Duodenal mucosa (tissue), 2 donors: Measurements from ENCODE around the gene POLD4.
A peak's percentile ranks its signal among the peaks of the same experiment; 100 is the strongest.

ENCODE experiments used
- H3K27ac ChIP-seq: one replicate; pipeline ENCODE4 v1.7.0; 2013; ENCODE audit warnings: low read depth, low read length
- H3K27me3 ChIP-seq, 2 donors: one replicate each; pipeline ENCODE4 v1.7.0; 2013; ENCODE audit warnings: low read length in 2 of 2, control low read depth in 1 of 2; ENCODE audit not compliant: insufficient read depth in 2 of 2, control insufficient read depth in 1 of 2
- H3K36me3 ChIP-seq, 2 donors: one replicate each; pipeline ENCODE4 v1.7.0; 2013; ENCODE audit warnings: low read length in 2 of 2, control low read depth in 1 of 2; ENCODE audit not compliant: insufficient read depth in 2 of 2, control insufficient read depth in 1 of 2
- H3K4me1 ChIP-seq, 2 donors: one replicate each; pipeline ENCODE4 v1.7.0; 2013; ENCODE audit warnings: low read length in 2 of 2, control low read depth in 1 of 2; ENCODE audit not compliant: insufficient read depth in 2 of 2, control insufficient read depth in 1 of 2
- H3K4me3 ChIP-seq, 2 donors: one replicate each; pipeline ENCODE4 v1.7.0; 2013; ENCODE audit warnings: low read length in 2 of 2, low read depth in 1 of 2
- H3K9ac ChIP-seq, 2 donors: one replicate each; pipeline ENCODE4 v1.7.0; 2013; ENCODE audit warnings: low read length in 2 of 2, low read depth in 1 of 2
- H3K9me3 ChIP-seq, 2 donors: one replicate each; pipeline ENCODE4 v1.7.0; 2013; ENCODE audit warnings: low read length in 2 of 2, control low read depth in 1 of 2; ENCODE audit not compliant: control insufficient read depth in 1 of 2

Gene POLD4

DNA sequence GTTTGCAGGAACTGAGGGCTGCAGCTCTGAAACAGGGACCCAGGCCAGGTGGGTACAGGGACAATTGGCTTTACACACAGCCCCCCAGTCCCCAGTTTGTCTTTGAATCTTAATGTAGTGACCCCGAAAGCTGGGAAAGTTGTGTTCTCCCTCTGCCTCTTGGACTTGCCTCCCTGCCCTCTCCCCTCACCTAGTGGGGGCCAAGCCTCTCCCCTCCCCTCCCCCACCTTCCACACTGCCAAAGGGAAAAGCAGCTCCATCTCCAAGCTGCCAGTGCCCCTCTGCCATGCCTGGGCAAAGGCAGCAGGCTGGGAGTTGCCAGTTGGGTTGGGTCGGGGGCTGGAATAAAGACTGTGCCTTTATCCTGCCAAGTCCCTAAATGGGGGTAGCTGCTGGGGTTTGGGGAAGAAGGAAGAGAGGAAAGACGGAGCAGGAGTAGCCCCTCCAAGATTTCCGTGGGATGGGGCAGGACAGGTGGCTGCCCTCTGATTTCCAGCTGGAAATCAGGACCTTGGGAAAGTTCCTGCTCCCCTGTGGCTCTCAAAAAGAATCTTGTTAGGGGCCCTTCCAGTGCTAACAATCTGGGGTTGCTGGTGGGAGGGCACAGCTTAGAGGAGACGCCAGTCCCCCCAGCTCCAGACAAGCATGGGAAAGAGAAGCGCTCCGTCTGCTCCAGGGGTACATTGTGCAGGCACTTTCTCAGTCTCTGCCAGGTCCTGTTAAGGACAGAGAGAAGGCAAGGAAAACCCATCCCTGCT lies 22.9 kb upstream of the POLD4 start:
- Histone ChIP-seq H3K4me1 (peaks cover 22 to 23% of the 10 kb centered on the region in 2 donors), H3K27ac (no peak overlapping the region), H3K36me3 (no peaks in the 10 kb centered on the region), H3K4me3 (no peak overlapping the region), H3K9ac (no peak overlapping the region), H3K9me3 (no peaks in the 10 kb centered on the region), H3K27me3 (no peaks in the 10 kb centered on the region)

DNA sequence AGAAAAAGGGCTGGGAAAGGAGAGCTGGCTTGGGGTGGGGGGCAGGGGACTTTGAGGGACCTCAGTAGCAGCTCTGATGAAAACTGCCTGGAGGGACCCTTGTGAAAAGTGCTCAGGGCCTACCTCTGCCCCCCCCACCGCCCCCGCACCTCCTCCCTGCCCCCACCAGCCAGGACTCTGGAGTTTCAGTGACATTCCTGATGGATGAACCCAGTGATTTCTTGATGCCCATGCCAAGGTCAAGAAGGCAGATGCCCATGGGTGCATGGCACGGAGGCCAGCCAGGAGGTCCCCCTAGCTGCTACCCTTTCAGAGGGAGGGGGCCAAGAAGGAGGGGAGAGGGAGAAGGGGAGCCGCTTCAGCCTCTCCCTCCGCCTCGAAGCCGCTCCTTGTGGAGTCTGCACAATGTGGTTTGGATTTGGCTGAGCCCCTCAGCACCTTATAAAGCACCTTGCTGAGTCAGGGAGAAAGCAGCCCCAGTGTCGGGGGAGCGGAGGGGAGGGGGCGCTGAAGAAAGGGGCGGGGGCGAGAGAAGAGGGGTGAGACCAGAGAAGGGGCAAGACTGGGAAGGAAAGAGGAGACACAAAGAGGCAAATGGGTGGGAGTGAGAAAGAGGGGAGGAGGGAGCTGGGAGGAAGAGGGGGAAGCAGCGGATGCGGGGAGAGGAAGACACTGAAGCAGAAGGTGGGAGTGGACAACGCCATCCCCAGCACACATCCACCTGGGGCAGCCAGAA lies 22.1 kb upstream of the POLD4 start:
- H3K27me3 ChIP-seq: no peaks in the 10 kb centered on the region
- H3K36me3 ChIP-seq: no peaks in the 10 kb centered on the region
- H3K9me3 ChIP-seq: no peaks in the 10 kb centered on the region
- peaks cover 25 to 31% of the 10 kb centered on the region in 2 donors for H3K4me1 ChIP-seq
- no peak overlapping the region for H3K4me3 ChIP-seq
- no peak overlapping the region for H3K27ac ChIP-seq
- no peak overlapping the region for H3K9ac ChIP-seq

DNA sequence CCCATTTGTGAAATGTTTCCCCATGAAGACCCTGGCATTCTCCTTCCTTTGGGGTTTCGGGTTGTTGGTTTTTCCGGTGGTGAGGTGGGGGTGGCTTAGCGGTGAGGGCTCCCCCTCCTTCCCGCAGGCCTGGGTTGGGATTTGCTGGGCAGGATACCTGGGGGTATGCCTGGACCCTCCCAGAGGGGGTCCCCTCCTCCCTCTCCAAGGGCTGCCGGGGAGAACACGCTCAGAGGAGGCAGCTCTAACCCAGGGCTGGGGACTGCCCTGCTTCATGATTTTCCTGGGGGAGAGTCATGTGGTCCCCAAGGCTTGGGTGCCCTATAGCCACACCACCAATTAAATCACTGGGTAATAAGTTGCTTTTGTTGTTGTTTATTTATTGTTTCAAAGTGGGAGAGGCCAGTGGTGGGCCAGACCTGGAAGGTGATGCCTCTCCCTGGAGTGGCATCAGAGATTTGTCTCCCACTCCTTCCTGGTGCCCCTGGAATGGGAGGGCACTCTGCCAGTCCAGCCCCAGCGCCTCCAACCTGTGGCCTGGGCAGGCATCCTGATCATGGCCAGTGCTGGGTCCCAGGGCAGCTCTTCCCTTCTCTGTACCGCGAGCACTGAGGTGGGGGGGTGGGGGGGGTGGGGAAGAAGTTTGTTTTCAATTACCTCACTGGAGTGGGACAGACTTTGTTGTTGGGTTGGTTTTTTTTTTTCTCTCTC lies 21.4 kb upstream of the POLD4 start:
- Histone ChIP-seq H3K27ac (peak overlapping the region; percentile 66), H3K4me3 (peak overlapping the region; percentile 50 to 63), H3K4me1 (peaks cover 25 to 32% of the 10 kb centered on the region in 2 donors)

DNA sequence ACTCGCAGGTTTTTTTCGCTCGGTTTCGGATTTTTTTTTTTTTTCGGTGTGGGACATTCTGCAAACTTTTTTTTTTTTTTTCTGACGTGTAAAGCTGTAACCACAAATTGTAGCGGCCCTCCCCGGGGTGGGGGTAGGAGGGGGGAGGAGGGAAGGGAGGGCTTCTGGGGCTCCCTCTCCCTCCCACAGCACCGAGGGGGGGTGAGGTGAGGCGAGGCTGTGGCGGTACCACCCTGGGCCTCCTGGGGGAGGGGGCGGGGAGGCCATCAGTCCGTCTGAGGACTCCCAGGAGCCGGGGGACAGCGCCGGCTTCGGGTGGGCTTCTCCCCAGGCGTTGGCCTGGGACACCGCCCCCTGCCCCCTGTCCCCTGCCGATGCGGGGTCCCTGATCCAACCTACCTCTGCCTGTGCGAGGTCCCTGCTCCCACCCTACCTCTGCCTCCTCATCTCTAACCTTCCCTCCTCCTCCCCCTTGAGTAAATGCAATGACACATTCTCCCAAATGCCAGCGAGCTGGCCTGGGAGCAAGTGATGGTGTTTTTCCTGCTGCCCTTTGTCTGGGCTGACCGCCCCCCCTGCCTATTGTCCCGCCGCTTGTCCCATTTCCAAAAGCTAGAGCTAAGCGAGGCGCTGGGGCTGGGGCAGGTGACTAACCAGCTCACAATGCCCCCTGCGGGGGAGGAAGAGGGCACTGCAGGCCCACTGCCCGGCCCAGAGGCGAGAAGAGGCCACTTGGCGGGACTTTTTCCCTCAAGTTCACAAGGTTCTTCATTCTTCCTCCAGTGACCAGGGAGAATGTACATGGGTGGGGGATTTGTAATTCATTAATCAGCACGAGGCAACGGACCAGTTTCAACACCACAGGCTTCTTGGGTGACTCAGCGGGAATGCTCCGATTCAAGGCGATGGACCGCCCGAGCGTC lies 20.6 kb upstream of the POLD4 start:
- H3K9ac ChIP-seq: peak overlapping the region; percentile 28 to 53
- H3K27ac ChIP-seq: peak overlapping the region; percentile 80
- H3K36me3 ChIP-seq: no peaks in the 10 kb centered on the region
- H3K27me3 ChIP-seq: no peaks in the 10 kb centered on the region
- peaks cover 25 to 32% of the 10 kb centered on the region in 2 donors for H3K4me1 ChIP-seq
- no peaks in the 10 kb centered on the region for H3K9me3 ChIP-seq
- peak overlapping the region; percentile 50 to 63 for H3K4me3 ChIP-seq

More for the DNA sequence above, 21.4 kb upstream of the POLD4 start:
- Histone ChIP-seq H3K36me3 (no peaks in the 10 kb centered on the region), H3K9me3 (no peaks in the 10 kb centered on the region), H3K9ac (peak overlapping the region in 1 of 2 donors; percentile 53), H3K27me3 (no peaks in the 10 kb centered on the region)

DNA sequence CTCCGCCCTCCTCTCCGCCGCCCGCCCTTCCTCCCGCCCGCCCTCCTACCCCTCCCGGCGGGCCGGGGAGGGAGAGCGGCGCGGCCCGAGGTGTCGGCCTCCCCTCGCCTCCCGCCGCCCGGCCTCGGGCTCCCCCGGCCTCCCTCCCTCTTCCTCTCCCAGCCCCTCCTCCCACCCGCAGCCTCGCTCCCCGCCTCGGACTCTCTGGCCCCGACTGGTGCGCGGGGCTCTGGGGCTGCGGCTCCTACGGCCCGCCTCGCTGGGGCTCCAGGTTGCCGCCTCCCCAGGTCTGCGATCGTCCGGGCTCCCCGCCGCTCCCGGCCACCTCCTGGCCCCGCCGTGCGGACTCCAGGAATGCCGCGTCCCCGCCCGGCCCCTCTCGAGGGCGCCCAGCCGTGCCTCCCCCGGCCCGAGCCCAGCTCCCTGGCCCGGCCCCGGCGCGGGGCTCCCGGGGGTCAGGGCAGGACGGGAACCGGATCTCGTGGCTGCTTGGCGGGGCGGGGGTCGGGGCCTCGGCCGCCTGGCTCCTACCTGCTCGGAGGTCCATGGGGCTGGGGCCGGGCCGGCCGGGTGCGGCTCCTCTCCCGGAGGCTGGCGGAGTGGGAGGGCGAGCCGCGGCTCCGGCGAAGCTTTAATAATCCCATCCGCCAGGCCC lies 19.8 kb upstream of the POLD4 start, which contains the start of gene CLCF1:
TSS of gene CLCF1 (minus strand) at position 606 of the 655 bp plus-strand sequence. CDS start at position 547, 59 bp downstream.
- peak within 1 kb of the TSS; percentile 50 to 63 for H3K4me3 ChIP-seq
- H3K9ac ChIP-seq: peak within 1 kb of the TSS; percentile 43 to 53
- H3K4me1 ChIP-seq: peaks cover 25 to 32% of the 10 kb centered on the region in 2 donors
- H3K9me3 ChIP-seq: no peaks in the 10 kb centered on the region
- no peaks in the 10 kb centered on the region for H3K27me3 ChIP-seq
- no peaks in the 10 kb centered on the region for H3K36me3 ChIP-seq
- peak within 1 kb of the TSS; percentile 80 for H3K27ac ChIP-seq

DNA sequence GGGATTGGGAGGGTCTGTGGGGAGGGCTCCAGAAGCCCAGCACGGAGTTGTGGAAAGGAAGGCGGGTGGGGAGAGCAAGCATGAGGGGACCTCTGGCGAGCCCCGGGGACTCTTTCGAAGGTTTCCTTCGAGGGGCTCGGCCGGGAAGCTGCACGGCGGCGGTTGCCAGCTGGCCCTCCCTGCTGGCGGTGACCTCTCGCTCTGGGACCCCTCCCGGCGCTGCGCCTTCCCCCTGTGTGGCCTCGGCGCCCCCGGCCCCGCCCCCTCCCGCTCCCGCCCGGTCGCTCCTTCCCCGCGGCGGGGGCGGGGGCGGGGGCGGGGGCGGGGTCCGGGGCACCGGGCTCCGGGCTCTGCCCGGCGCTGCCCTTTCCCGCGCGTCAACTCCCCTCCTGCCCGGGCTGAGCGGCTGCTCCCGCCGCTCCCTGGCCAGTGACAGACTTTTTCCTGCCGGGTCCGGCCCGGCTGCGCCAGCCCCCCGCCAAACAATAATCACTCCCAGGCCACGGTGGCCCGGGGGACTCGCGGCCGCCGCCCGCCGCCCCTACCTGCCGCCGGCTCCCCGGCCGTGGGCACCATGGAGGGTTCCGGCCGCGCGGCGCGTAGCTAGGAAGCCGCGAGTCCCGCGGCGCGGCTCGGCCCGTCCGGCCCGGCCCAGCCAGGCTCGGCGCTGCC lies 19.1 kb upstream of the POLD4 start:
- Histone ChIP-seq H3K36me3 (no peaks in the 10 kb centered on the region), H3K27ac (peak overlapping the region; percentile 80), H3K9ac (peak overlapping the region; percentile 43 to 53), H3K9me3 (no peaks in the 10 kb centered on the region), H3K4me3 (peak overlapping the region; percentile 40 to 63), H3K4me1 (peaks cover 26 to 32% of the 10 kb centered on the region in 2 donors), H3K27me3 (no peaks in the 10 kb centered on the region)

DNA sequence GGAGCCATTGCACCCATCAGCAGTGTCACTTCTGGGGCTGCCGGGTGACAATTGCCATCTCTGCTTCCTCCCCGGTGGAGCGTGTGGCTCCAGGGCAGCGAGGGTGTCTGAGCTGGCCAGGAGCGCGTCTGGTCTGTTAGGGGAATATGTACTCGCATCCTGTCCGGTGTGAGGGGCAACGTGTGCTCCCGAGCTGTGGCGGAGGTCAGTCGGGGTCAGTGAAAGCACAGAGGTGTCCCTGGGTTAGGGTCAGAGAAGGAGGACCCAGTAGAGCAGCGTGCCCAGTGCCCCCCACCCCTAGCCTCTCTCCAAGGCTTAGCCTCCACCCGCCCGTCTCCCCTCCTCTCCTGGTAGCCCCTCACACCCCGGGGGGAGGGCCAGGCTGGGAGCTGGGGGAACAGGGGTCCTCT lies 18.6 kb upstream of the POLD4 start:
- Histone ChIP-seq H3K4me3 (peak overlapping the region; percentile 40 to 58), H3K9me3 (no peaks in the 10 kb centered on the region), H3K4me1 (peaks cover 31 to 36% of the 10 kb centered on the region in 2 donors), H3K9ac (peak overlapping the region; percentile 10 to 43), H3K27ac (peak overlapping the region; percentile 50), H3K36me3 (no peaks in the 10 kb centered on the region), H3K27me3 (no peaks in the 10 kb centered on the region)

DNA sequence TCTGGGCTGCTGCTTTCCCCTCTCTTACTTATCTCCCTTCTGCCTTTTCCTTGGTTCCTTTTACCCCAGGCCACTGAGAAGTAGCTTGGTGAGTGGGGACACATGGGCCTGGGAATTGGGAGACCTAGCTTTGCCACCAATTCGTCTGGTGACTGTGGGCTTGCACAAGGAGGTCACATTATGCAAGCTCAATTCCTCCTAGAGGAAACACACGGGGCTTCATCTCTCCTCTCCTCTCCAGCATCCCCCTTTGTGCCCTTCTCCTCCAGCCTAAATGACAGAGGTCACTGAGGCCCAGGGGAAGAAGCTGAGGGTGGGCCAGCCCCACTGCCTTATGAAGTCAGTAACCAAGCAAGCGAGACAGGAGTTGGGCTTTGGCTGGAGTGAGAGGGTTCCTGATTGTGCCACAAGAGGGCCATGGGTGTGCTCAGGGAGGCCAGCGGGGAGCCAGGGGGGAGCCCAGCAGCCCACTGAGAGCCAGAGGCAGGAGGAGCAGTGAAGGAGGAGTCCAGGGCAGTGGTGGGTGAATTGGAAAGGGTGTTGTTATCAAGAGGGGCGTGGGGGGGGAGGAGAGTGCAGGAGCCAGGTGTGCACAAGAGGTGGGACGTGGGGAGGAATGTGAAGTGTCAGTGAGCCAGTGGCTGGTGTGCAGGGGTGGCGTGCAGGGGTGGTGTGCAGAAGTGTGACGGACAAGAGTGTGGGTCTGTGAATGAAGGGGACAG lies 18.0 kb upstream of the POLD4 start:
- Histone ChIP-seq H3K9me3 (no peaks in the 10 kb centered on the region), H3K4me1 (peaks cover 33 to 42% of the 10 kb centered on the region in 2 donors), H3K9ac (peak overlapping the region in 1 of 2 donors; percentile 43), H3K4me3 (peak overlapping the region; percentile 40 to 58), H3K27me3 (no peaks in the 10 kb centered on the region), H3K27ac (no peak overlapping the region), H3K36me3 (no peaks in the 10 kb centered on the region)
